ENCODE data around the gene LYSMD3.

DNA sequence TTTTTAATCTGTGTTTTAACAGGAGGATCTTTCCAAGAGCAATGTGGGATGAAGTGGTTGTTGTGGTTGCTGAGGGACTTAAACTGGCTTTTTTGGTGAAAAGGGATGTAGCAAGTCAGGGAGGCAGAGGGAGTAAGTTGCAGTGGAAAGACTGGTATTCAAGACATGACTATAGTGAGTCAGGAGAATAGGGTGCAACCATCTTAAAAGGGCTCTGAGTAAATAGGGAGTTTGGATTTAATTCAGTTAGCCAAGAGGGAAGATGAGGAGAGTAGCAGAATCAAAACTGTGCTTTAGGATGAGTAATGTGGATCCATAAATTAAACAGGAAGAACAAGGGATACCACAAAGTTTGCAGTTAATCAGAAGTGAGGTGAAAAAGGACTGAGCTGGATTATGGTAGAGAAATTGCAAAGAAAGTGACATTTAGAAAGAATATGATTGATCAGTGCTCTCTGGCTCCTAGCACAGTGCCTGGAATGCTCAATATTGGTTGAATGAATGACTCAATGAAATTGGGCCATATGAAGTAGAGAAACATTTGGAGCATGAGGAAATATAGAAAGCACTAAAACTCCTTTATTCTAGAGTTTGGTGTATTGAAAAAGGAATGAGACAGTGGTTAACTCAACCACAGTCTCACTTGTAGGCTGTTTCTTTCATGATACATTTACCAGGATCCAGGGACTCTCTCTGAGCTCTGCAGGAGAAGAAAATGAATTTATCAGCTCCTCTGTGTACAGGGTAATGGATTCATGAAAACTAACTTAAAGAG is 49.6 kb downstream of the LYSMD3 start:
- TF ChIP-seq, protein P1, sequence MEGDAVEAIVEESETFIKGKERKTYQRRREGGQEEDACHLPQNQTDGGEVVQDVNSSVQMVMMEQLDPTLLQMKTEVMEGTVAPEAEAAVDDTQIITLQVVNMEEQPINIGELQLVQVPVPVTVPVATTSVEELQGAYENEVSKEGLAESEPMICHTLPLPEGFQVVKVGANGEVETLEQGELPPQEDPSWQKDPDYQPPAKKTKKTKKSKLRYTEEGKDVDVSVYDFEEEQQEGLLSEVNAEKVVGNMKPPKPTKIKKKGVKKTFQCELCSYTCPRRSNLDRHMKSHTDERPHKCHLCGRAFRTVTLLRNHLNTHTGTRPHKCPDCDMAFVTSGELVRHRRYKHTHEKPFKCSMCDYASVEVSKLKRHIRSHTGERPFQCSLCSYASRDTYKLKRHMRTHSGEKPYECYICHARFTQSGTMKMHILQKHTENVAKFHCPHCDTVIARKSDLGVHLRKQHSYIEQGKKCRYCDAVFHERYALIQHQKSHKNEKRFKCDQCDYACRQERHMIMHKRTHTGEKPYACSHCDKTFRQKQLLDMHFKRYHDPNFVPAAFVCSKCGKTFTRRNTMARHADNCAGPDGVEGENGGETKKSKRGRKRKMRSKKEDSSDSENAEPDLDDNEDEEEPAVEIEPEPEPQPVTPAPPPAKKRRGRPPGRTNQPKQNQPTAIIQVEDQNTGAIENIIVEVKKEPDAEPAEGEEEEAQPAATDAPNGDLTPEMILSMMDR (IDR thresholded peaks at IDR 0.05), result no peak
- TF ChIP-seq POLR2A (IDR thresholded peaks at IDR 0.05; ENCODE audit: low read depth), result no peak
- TF ChIP-seq POLR2AphosphoS5 (IDR thresholded peaks at IDR 0.05), result no peak
- no peak for TF ChIP-seq EP300 (IDR thresholded peaks at IDR 0.05)
